ENCODE results near the gene PPP1R15B. TPM values are rescaled to one million over a fixed set of nuclear protein-coding genes. Genes with fewer than 3 reads are reported as not detected.
A peak's percentile ranks its signal among the peaks of the same experiment; 100 is the strongest.

PPP1R15B gene
- total RNA-seq, 1 donor from 2014 or later, result 47.4 TPM

DNA sequence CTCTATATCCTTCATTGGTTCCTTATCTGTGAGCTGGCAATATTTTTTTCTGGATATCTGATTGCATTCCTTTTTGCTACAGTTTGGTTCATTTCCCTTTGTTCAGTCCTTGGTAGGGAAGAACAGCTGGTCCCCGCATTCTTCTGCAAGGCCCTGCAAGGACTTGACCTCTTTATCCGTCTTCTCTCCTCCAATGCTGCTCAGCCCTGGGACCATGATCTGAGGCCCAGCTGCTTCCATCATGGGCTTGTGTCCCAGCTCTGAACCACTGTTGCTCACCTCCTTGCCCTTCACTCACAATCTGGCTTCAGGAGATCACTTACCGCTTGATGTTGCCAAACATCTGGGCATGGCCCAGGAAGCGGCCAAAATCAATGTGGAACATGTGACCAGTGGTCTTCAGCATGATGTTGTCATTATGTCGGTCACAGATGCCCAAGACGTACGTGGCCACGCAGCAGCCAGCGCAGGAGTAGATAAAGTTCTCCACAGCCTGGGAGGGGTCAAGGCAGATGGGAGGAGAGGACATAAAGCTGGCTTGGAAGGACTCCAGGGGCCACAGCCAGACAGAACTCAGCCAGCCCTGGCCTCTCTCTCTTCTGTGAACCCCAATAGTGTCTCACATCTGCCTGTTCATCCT is 22.6 kb upstream of the PPP1R15B start:
- Mint-ChIP-seq H3K36me3 (ENCODE audit: unreplicated experiment) (peaks cover 38% of the 10 kb centered on the region), H3K4me1 (ENCODE audit: unreplicated experiment) (peaks cover 6% of the 10 kb centered on the region), H3K27me3 (ENCODE audit: unreplicated experiment) (no peaks in the 10 kb centered on the region), H3K9me3 (ENCODE audit: unreplicated experiment) (no peaks in the 10 kb centered on the region), H3K4me3 (ENCODE audit: unreplicated experiment) (no peak overlapping the region), H3K27ac (ENCODE audit: unreplicated experiment) (no peak overlapping the region)
- TF ChIP-seq, protein P1, sequence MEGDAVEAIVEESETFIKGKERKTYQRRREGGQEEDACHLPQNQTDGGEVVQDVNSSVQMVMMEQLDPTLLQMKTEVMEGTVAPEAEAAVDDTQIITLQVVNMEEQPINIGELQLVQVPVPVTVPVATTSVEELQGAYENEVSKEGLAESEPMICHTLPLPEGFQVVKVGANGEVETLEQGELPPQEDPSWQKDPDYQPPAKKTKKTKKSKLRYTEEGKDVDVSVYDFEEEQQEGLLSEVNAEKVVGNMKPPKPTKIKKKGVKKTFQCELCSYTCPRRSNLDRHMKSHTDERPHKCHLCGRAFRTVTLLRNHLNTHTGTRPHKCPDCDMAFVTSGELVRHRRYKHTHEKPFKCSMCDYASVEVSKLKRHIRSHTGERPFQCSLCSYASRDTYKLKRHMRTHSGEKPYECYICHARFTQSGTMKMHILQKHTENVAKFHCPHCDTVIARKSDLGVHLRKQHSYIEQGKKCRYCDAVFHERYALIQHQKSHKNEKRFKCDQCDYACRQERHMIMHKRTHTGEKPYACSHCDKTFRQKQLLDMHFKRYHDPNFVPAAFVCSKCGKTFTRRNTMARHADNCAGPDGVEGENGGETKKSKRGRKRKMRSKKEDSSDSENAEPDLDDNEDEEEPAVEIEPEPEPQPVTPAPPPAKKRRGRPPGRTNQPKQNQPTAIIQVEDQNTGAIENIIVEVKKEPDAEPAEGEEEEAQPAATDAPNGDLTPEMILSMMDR (IDR thresholded peaks at IDR 0.05), result no peak
- DNase-seq (ENCODE audit: extremely low spot score, unreplicated experiment), result no peak

DNA sequence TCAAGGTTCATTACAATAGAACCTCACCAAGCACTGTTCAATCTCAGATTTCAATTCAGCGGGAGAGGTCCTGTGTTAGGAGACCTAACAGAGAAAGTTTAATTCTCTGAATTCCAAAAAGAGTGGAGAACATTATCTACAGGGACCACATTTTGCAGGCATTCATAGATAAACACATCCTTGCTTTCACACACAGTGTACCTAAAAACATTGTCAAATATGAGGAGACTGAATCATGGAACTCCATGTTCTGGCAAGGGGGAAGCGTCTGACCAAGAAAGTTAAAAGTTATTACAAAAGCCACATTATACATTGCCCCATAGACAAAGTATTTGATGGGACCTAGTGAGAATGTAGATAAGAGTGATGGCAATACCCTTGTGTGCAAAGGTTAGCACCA is 21.1 kb upstream of the PPP1R15B start:
- H3K27me3 Mint-ChIP-seq (ENCODE audit: unreplicated experiment), result no peaks in the 10 kb centered on the region
- H3K27ac Mint-ChIP-seq (ENCODE audit: unreplicated experiment), result no peak overlapping the region
- peaks cover 36% of the 10 kb centered on the region for H3K36me3 Mint-ChIP-seq (ENCODE audit: unreplicated experiment)
- TF ChIP-seq, protein P1 (IDR thresholded peaks at IDR 0.05), result no peak
- H3K4me1 Mint-ChIP-seq (ENCODE audit: unreplicated experiment), result peaks cover 6% of the 10 kb centered on the region
- no peak for DNase-seq (ENCODE audit: extremely low spot score, unreplicated experiment)
- no peaks in the 10 kb centered on the region for H3K9me3 Mint-ChIP-seq (ENCODE audit: unreplicated experiment)
- no peak overlapping the region for H3K4me3 Mint-ChIP-seq (ENCODE audit: unreplicated experiment)

DNA sequence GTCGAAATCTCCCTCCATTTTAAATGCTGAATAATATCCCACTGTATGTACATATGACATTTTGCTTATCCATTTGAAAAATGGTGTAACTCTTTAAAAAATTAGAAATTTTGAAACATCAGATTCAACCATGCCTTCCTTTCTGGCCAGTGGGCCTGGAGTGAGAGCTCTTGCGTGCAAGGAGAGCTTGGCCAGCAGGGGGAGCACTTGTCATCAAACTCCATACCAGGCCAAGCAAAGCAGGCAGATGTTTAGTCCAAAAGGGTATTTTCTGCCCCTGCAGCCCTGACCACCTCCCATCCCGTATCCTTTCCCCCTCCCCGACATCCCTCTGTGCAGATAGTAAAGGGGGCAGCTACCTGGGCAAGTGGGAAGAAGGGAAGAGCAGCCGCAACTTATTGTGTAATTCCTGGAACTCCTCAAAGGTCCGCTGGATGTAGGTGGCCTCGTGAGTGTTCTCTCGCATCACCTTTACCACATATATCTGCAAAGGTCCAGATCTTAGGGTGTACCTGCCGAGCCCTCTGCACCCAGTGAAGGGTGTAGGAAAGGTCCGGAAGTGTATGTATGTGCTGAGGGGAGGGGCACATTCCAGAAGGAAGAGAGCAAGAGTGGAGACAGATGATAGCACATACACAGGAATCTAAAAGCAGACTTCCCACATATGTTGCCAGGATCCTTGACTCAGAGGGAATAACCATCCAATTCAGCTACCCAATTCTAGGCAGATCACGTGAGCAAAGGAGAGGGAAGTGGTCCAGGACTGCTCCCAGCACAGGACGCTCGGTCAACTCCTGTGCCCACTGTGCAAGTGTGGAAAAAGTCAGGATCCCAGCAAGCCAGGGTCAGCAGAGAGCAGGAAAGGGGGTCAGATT is 19.9 kb upstream of the PPP1R15B start:
- Mint-ChIP-seq H3K4me3 (ENCODE audit: unreplicated experiment) (no peak overlapping the region), H3K4me1 (ENCODE audit: unreplicated experiment) (peaks cover 6% of the 10 kb centered on the region), H3K27ac (ENCODE audit: unreplicated experiment) (peak overlapping the region; percentile 9), H3K9me3 (ENCODE audit: unreplicated experiment) (no peaks in the 10 kb centered on the region), H3K27me3 (ENCODE audit: unreplicated experiment) (no peaks in the 10 kb centered on the region), H3K36me3 (ENCODE audit: unreplicated experiment) (peaks cover 34% of the 10 kb centered on the region)
- TF ChIP-seq, protein P1 (IDR thresholded peaks at IDR 0.05), result peak; percentile 95
- DNase-seq (ENCODE audit: extremely low spot score, unreplicated experiment), result peak; percentile 91

GRCh38 chr1:204429746-204430145 is 18.1 kb upstream of the PPP1R15B start:
- no peaks in the 10 kb centered on the region for H3K27me3 Mint-ChIP-seq (ENCODE audit: unreplicated experiment)
- H3K4me3 Mint-ChIP-seq (ENCODE audit: unreplicated experiment), result no peak overlapping the region
- H3K27ac Mint-ChIP-seq (ENCODE audit: unreplicated experiment), result no peak overlapping the region
- no peak for DNase-seq (ENCODE audit: extremely low spot score, unreplicated experiment)
- H3K4me1 Mint-ChIP-seq (ENCODE audit: unreplicated experiment), result peaks cover 6% of the 10 kb centered on the region
- H3K36me3 Mint-ChIP-seq (ENCODE audit: unreplicated experiment), result peaks cover 43% of the 10 kb centered on the region
- TF ChIP-seq, protein P1 (IDR thresholded peaks at IDR 0.05), result no peak
- H3K9me3 Mint-ChIP-seq (ENCODE audit: unreplicated experiment), result no peaks in the 10 kb centered on the region

Data from osteocyte (in vitro differentiated cells).